K562 (cell line): ENCODE results near the gene NFAM1. TPM values are rescaled to one million over a fixed set of nuclear protein-coding genes. Genes with fewer than 3 reads are reported as not detected.

Experiments
- IFI16 ChIP-seq: fragments of 250-450 bp; sonication (Bioruptor Pico); IDR thresholded peaks from 2 replicates; pipeline ENCODE4 v2.1.2; 2022; ENCODE audit warnings: mild to moderate bottlenecking, inconsistent platforms
- LEF1 ChIP-seq: fragments of 450-650 bp; IDR thresholded peaks from 2 replicates; pipeline ENCODE4 v1.6.1; 2016; ENCODE audit warnings: mild to moderate bottlenecking
- MCM5 ChIP-seq: fragments of 450-650 bp; IDR thresholded peaks from 2 replicates; pipeline ENCODE4 v1.6.1; 2016; ENCODE audit warnings: low read depth
- RFX7 ChIP-seq: fragments of 250-450 bp; sonication (Bioruptor Pico); IDR thresholded peaks from 2 replicates; pipeline ENCODE4 v1.5.1; 2021; ENCODE audit warnings: mild to moderate bottlenecking
- RNF2 ChIP-seq: sonication (generic); IDR thresholded peaks from 2 replicates; pipeline ENCODE4 v1.6.1; 2016
- RUNX1 ChIP-seq: sonication (generic); IDR thresholded peaks from 2 replicates; pipeline ENCODE4 v1.6.1; 2016; ENCODE audit warnings: antibody characterized with exemption, low read depth
- SMAD3 ChIP-seq: fragments of 450-650 bp; formaldehyde crosslinking; conservative IDR thresholded peaks from 2 replicates; pipeline ENCODE4 v1.4.0; 2020; ENCODE audit warnings: mild to moderate bottlenecking
- TFAM ChIP-seq: fragments of 250-450 bp; sonication (Bioruptor Pico); conservative IDR thresholded peaks from 2 replicates; pipeline ENCODE4 v1.5.0; 2021; ENCODE audit warnings: mild to moderate bottlenecking, moderate library complexity
- ZC3H4 ChIP-seq: sonication (generic); formaldehyde crosslinking; IDR thresholded peaks from 2 replicates; pipeline ENCODE4 v1.9.0; 2021; ENCODE audit warnings: missing genetic modification reagents, borderline replicate concordance
- ZEB2 ChIP-seq: fragments of 450-650 bp; IDR thresholded peaks from 2 replicates; pipeline ENCODE4 v1.6.1; 2016
- ZNF133 ChIP-seq: fragments of 250-450 bp; sonication (Bioruptor Pico); IDR thresholded peaks from 2 replicates; pipeline ENCODE4 v1.4.0; 2020; ENCODE audit warnings: mild to moderate bottlenecking
- ZNF184 ChIP-seq: sonication (generic); formaldehyde crosslinking; IDR thresholded peaks from 2 replicates; pipeline ENCODE4 v1.5.0; 2020; ENCODE audit warnings: missing genetic modification reagents
- ZNF23 ChIP-seq: fragments of 250-450 bp; sonication (Bioruptor Pico); IDR thresholded peaks from 2 replicates; pipeline ENCODE4 v1.4.0; 2020; ENCODE audit warnings: mild to moderate bottlenecking
- ZNF41 ChIP-seq: fragments of 250-450 bp; sonication (Bioruptor Pico); conservative IDR thresholded peaks from 2 replicates; pipeline ENCODE4 v1.4.0; 2020; ENCODE audit warnings: mild to moderate bottlenecking
- ZNF436 ChIP-seq: fragments of 250-450, 450-650 bp; sonication (Bioruptor Pico); formaldehyde crosslinking; IDR thresholded peaks from 2 replicates; pipeline ENCODE4 v1.7.0; 2020; ENCODE audit warnings: mild to moderate bottlenecking
- ZNF583 ChIP-seq: fragments of 250-450 bp; sonication (Bioruptor Pico); IDR thresholded peaks from 2 replicates; pipeline ENCODE4 v1.4.0; 2020
- ZNF75A ChIP-seq: fragments of 450-650 bp; formaldehyde crosslinking; IDR thresholded peaks from 2 replicates; pipeline ENCODE4 v1.4.0; 2020; ENCODE audit warnings: mild to moderate bottlenecking
- polyA plus RNA-seq, 8 experiments: library from polyadenylated mRNA; depleted of rRNA in 4 of 8; stranded (reverse) in 5 of 8; unstranded in 3 of 8; fragments of >200 nt; fragmentation: Nextera tagmentation in 2 of 8; fragmentation: Illumina TruSeq in 1 of 8; extraction: Ambion mirVana in 2 of 8; extraction: Trizol in 1 of 8; gene quantifications; 2 replicates each; pipeline versions ENCODE4 v1.2.1 to v1.2.3, GENCODE V29; 2011 to 2014; ENCODE audit warnings: inconsistent platforms in 1 of 8, missing spikeins in 1 of 8
- total RNA-seq, 7 experiments: library from RNA; depleted of rRNA in 6 of 7; stranded (reverse); fragments of >200 nt in 6 of 7; fragmentation: Illumina TruSeq in 2 of 7; extraction: Trizol in 2 of 7; gene quantifications; 2 replicates each; pipeline versions ENCODE4 v1.2.1 to v1.2.3, GENCODE V29; 2011 to 2021; ENCODE audit warnings: low replicate concordance in 1 of 7
- TF ChIP-seq, protein P1 (sequence below): IDR thresholded peaks from 2 replicates; pipeline ENCODE4 v1.6.1; 2012; ENCODE audit warnings: low read depth, low read length, improper control_type of control experiment, borderline replicate concordance
- TF ChIP-seq, protein P2 (sequence below), 2 experiments: IDR thresholded peaks in 1 of 2; conservative IDR thresholded peaks in 1 of 2; 2 replicates each; pipeline ENCODE4 v1.6.1; 2016; ENCODE audit warnings: low read depth in 2 of 2, mild to moderate bottlenecking in 1 of 2, missing compliant biosample characterization in 1 of 2, missing genetic modification characterization in 1 of 2, moderate library complexity in 1 of 2
- TF ChIP-seq, protein P3 (sequence below): sonication (generic); formaldehyde crosslinking; IDR thresholded peaks from 2 replicates; pipeline ENCODE4 v1.8.0; 2022; ENCODE audit warnings: mild to moderate bottlenecking, missing genetic modification reagents
- TF ChIP-seq, protein P4 (sequence below): sonication (generic); formaldehyde crosslinking; IDR thresholded peaks from 2 replicates; pipeline ENCODE4 v1.8.0; 2023; ENCODE audit warnings: missing genetic modification reagents, mild to moderate bottlenecking, borderline replicate concordance

The NFAM1 gene
- total and polyA plus RNA-seq, 9 of the 15 experiments (the other 6 are each of a cell fraction or from before 2014, with no cell fraction given) = 0.01 to 0.18 (median 0.03) TPM; not detected in 5

DNA sequence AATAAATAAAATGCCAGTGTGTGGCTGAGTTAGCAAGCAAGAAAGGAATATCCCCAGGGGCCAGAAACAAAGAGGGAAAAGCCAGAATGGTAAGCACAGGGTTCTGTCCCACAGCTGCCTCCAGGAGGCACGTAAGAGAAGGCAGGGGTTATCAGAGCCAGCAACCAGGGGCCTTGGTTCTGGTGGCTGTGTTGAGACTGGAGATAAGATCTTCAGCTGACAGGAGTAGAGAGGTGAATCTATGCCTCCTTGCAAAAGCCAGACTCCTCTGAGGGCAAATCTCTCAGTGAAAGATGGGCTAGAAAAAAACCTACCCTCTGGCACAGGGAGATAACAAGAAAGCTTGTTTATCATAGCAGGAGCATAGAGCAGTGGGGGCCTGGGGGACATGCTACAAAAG, 29.8 kb upstream of the NFAM1 start (continued):
- TF ChIP-seq ZNF133 (no peak), MCM5 (no peak), ZNF184 (no peak), RFX7 (CRISPR knock-in tag) (no peak), ZNF23 (CRISPR knock-in tag) (no peak), ZC3H4 (CRISPR knock-in tag) (no peak), RUNX1 (no peak), ZNF41 (no peak), ZEB2 (0 out of 2 replicates have a peak, but pooled peaks have one; percentile 41), RNF2 (no peak), TFAM (CRISPR knock-in tag) (no peak), ZNF436 (CRISPR knock-in tag) (no peak), ZNF75A (peak; percentile 70), SMAD3 (0 out of 2 replicates have a peak, but pooled peaks have one; percentile 26), IFI16 (CRISPR knock-in tag) (no peak), LEF1 (peak; percentile 37; the same call in 1 of the 2 replicates), ZNF583 (CRISPR knock-in tag) (no peak)
- TF ChIP-seq, protein P1, sequence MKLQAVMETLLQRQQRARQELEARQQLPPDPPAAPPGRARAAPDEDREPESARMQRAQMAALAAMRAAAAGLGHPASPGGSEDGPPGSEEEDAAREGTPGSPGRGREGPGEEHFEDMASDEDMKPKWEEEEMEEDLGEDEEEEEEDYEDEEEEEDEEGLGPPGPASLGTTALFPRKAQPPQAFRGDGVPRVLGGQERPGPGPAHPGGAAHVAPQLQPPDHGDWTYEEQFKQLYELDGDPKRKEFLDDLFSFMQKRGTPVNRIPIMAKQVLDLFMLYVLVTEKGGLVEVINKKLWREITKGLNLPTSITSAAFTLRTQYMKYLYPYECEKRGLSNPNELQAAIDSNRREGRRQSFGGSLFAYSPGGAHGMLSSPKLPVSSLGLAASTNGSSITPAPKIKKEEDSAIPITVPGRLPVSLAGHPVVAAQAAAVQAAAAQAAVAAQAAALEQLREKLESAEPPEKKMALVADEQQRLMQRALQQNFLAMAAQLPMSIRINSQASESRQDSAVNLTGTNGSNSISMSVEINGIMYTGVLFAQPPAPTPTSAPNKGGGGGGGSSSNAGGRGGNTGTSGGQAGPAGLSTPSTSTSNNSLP = no peak
- TF ChIP-seq, protein P2, sequence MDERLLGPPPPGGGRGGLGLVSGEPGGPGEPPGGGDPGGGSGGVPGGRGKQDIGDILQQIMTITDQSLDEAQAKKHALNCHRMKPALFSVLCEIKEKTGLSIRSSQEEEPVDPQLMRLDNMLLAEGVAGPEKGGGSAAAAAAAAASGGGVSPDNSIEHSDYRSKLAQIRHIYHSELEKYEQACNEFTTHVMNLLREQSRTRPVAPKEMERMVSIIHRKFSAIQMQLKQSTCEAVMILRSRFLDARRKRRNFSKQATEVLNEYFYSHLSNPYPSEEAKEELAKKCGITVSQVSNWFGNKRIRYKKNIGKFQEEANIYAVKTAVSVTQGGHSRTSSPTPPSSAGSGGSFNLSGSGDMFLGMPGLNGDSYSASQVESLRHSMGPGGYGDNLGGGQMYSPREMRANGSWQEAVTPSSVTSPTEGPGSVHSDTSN (CRISPR knock-in tag; IDR thresholded peaks at IDR 0.05; ENCODE audit: low read depth) = 0 out of 2 replicates have a peak, but pooled peaks have one; percentile 9
- TF ChIP-seq, protein P2 (tag; conservative IDR thresholded peaks at IDR 0.05; ENCODE audit: low read depth) = peak; percentile 87
- TF ChIP-seq, protein P3, sequence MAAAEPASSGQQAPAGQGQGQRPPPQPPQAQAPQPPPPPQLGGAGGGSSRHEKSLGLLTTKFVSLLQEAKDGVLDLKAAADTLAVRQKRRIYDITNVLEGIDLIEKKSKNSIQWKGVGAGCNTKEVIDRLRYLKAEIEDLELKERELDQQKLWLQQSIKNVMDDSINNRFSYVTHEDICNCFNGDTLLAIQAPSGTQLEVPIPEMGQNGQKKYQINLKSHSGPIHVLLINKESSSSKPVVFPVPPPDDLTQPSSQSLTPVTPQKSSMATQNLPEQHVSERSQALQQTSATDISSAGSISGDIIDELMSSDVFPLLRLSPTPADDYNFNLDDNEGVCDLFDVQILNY (CRISPR knock-in tag) = no peak
- TF ChIP-seq, protein P4, sequence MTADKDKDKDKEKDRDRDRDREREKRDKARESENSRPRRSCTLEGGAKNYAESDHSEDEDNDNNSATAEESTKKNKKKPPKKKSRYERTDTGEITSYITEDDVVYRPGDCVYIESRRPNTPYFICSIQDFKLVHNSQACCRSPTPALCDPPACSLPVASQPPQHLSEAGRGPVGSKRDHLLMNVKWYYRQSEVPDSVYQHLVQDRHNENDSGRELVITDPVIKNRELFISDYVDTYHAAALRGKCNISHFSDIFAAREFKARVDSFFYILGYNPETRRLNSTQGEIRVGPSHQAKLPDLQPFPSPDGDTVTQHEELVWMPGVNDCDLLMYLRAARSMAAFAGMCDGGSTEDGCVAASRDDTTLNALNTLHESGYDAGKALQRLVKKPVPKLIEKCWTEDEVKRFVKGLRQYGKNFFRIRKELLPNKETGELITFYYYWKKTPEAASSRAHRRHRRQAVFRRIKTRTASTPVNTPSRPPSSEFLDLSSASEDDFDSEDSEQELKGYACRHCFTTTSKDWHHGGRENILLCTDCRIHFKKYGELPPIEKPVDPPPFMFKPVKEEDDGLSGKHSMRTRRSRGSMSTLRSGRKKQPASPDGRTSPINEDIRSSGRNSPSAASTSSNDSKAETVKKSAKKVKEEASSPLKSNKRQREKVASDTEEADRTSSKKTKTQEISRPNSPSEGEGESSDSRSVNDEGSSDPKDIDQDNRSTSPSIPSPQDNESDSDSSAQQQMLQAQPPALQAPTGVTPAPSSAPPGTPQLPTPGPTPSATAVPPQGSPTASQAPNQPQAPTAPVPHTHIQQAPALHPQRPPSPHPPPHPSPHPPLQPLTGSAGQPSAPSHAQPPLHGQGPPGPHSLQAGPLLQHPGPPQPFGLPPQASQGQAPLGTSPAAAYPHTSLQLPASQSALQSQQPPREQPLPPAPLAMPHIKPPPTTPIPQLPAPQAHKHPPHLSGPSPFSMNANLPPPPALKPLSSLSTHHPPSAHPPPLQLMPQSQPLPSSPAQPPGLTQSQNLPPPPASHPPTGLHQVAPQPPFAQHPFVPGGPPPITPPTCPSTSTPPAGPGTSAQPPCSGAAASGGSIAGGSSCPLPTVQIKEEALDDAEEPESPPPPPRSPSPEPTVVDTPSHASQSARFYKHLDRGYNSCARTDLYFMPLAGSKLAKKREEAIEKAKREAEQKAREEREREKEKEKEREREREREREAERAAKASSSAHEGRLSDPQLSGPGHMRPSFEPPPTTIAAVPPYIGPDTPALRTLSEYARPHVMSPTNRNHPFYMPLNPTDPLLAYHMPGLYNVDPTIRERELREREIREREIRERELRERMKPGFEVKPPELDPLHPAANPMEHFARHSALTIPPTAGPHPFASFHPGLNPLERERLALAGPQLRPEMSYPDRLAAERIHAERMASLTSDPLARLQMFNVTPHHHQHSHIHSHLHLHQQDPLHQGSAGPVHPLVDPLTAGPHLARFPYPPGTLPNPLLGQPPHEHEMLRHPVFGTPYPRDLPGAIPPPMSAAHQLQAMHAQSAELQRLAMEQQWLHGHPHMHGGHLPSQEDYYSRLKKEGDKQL = no peak
